NCI-H345 treated with DMSO at 0.1 percent for 48 hours (cell line): Measurements from ENCODE around the gene FHIP2A.
"Not testable (repeated sequence)": the region's sequence is repeated elsewhere in the genome, so short reads cannot be mapped to it uniquely, and the experiment has no call there.

ENCODE experiments used
- DNase-seq: peaks from one replicate; lab custom pipeline; 2025; ENCODE audit not compliant: unreplicated experiment; lab: John Stamatoyannopoulos, UW

The FHIP2A gene

GRCh38 chr10:114816308-114816707, 5.3 kb upstream of the FHIP2A start:
- DNase-seq = no peak

GRCh38 chr10:114819322-114819721, 2.3 kb upstream of the FHIP2A start:
- no peak for DNase-seq

GRCh38 chr10:114821915-114822443, 399 bp downstream of the FHIP2A start:
- DNase-seq = no peak

GRCh38 chr10:114822444-114823076, 980 bp downstream of the FHIP2A start:
- DNase-seq = peak; percentile 21

- DNase-seq = no peak
Observed at GRCh38 chr10:114823077-114823463, 1.5 kb downstream of the FHIP2A start.

- DNase-seq = no peak
Observed at GRCh38 chr10:114824391-114824790, 2.8 kb downstream of the FHIP2A start.

- DNase-seq = no peak
Observed at GRCh38 chr10:114825513-114826253, 4.1 kb downstream of the FHIP2A start.

- no peak for DNase-seq
Observed at GRCh38 chr10:114829160-114829909, 7.8 kb downstream of the FHIP2A start.

GRCh38 chr10:114831186-114831867, 9.7 kb downstream of the FHIP2A start:
- no peak for DNase-seq

GRCh38 chr10:114837690-114838089, 16.1 kb downstream of the FHIP2A start:
- DNase-seq = no peak

GRCh38 chr10:114839901-114840300, 18.3 kb downstream of the FHIP2A start:
- DNase-seq = no peak

GRCh38 chr10:114845978-114846693, 24.6 kb downstream of the FHIP2A start:
- DNase-seq = no peak

- not testable (repeated sequence) for DNase-seq
Observed at GRCh38 chr10:114847517-114847916, 25.9 kb downstream of the FHIP2A start.

GRCh38 chr10:114849674-114850073, 28.1 kb downstream of the FHIP2A start:
- DNase-seq = no peak

- DNase-seq = no peak
Observed at GRCh38 chr10:114850126-114850525, 28.5 kb downstream of the FHIP2A start.

GRCh38 chr10:114851336-114851735, 29.8 kb downstream of the FHIP2A start:
- DNase-seq = no peak

GRCh38 chr10:114852197-114852596, 30.6 kb downstream of the FHIP2A start:
- no peak for DNase-seq

GRCh38 chr10:114854906-114855305, 33.3 kb downstream of the FHIP2A start:
- DNase-seq = no peak

GRCh38 chr10:114855776-114856543, 34.4 kb downstream of the FHIP2A start:
- no peak for DNase-seq
